GM19395 (cell line): ENCODE data around the gene APOBEC3A.
"Not testable (repeated sequence)": the region's sequence is repeated elsewhere in the genome, so short reads cannot be mapped to it uniquely, and the experiment has no call there.

Source experiments
- ATAC-seq: cut with Tn5 transposase; IDR thresholded peaks from one replicate; pipeline ENCODE4 v1.9.1; 2021; ENCODE audit warnings: mild to moderate bottlenecking, moderate library complexity; ENCODE audit not compliant: unreplicated experiment

The APOBEC3A gene

DNA sequence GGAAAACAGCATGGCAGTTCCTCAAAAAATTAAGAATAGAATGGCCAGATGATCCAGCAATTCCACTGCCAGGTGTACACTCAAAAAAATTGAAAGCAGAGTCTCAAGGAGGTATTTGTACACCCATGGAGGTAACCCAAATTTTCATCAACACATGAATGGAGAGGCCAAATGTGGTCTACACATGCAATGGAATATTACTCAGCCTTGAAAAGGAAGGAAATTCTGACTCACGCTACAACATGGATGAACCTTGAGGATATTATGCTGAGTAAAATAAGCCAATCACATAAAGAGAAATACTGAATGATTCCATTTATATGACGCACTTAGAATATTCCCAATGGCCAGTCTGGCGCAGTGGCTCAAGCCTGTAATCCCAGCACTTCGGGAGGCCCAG lies 19.9 kb downstream of the APOBEC3A start:
- ATAC-seq: not testable (repeated sequence)

DNA sequence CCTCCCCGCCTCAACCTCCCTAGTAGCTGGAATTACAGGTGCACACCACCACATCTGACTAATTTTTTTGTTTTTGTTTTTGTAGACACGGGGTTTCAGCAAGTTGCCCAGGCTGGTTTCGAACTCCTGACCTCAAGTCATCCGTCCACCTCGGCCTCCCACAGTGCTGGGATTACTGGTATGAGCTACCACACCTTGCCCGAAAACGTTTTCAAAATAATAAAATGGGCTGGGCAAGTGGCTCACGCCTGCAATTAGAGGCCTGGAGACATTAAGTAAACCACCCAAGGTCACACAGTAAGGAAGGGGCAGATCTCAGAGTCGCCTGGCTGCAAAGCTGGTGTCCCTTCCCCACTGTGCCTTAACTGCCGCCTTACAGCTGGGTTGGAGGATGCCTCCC lies 23.2 kb downstream of the APOBEC3A start:
- ATAC-seq: not testable (repeated sequence)

DNA sequence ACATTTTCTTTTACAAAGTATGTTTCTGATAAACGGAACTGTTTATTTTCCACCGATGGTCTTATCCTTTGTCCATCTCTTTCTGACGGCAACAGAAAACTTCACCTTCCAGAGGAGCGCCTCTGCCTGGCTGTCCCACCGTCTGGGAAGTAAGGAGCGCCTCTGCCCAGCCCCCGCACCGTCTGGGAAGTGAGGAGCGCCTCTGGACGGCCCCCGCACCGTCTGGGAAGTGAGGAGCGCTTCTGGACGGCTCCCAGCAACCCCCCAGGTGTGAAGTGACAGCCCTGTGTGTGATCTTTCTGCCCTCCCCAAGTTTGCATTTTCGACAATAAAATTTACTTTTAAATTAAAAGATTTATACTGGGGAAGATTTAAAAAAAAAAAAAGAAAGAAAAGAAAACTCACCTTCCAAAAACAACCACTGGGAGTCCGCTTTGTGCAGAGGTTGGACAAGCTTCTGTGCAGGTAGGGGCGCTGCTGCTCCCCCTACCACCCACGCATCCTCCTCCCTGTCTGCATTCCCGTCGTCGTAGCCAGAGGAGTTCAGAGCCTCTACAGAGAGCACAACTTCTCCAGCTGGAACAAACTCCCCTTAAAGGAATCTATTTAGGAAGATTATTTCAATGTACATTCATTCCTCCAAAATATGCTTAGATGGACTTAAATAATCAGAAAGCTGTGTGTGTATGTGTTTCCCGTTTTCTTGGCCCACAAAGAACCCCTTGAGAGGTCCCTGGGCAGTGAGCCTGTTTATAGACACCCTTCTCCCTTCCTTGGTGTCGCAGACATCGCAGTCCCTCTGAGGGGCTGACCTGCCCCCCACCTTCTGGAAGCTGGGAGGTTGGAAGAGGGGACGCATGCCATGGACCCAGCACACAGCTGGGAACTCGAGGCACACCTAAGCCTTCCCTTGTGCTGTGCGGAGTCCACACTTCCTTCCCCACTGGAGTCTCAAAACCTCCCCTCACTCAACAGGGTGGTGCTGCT lies 23.9 kb downstream of the APOBEC3A start:
- peak; percentile 3 for ATAC-seq

DNA sequence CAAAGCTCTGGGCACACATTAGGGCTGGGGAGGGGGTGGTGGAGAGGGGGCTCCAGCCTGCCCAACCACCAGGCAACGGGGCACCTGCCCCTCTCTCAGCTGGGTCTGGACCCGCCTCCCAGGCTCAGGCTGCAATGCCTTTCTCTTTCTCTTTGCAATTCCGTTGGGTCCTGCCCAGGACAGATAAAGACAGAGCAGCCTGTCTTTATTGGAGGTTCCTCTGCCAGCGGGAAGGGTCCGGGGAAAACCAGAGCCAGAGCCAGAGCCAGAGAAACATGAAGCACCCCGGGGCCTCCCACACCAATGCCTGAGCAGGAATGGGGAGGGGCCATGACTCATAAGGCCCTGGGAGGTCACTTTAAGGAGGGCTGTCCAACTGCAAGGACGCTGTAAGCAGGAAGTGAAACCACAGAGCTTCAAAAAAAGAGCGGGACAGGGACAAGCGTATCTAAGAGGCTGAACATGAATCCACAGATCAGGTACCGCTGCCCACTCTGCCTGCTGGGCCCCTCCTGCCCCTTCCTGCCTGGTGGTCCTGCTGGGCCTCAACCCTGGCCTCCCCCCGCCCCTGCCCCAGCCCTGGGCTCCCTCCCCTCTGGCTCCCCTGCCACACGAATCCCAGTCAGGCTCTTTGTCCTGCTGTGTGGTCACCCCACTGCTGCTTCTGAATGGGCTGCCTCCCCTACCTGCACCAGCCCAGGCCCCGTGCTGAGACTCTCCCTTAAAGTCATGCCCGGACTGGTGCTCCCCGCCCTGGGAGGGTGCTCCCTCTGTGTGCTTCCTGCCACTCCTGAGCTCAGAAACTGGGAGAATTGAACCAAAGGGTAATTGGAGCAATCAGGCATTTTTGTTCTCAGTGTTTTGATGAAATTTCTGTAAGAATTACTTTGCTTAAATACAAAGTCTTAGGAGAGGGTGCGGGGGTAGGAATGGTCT lies 24.9 kb downstream of the APOBEC3A start, which contains the start of gene APOBEC3B:
TSS of gene APOBEC3B (plus strand) at position 356 of the 936 bp plus-strand sequence. CDS start at position 463, 107 bp downstream.
- ATAC-seq: peak; percentile 64

DNA sequence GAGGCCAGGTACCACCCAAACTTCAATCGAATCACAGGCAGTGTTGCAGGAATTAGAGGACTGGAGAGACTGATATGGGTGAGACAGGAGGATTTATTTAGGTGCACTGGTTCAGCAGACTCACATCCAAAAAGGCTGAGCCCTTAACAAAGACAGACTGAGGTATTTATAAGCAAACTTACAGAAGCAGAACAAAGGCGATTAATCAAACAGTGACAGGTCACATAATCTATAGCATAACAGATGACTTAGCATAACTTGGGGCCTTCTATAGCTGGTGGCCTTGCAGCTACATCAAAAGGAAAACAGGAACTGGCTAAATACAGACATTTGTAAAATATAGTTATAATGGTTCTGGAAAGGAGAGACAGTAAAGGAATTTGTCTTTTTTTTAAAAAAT lies 26.8 kb downstream of the APOBEC3A start:
- ATAC-seq: no peak

DNA sequence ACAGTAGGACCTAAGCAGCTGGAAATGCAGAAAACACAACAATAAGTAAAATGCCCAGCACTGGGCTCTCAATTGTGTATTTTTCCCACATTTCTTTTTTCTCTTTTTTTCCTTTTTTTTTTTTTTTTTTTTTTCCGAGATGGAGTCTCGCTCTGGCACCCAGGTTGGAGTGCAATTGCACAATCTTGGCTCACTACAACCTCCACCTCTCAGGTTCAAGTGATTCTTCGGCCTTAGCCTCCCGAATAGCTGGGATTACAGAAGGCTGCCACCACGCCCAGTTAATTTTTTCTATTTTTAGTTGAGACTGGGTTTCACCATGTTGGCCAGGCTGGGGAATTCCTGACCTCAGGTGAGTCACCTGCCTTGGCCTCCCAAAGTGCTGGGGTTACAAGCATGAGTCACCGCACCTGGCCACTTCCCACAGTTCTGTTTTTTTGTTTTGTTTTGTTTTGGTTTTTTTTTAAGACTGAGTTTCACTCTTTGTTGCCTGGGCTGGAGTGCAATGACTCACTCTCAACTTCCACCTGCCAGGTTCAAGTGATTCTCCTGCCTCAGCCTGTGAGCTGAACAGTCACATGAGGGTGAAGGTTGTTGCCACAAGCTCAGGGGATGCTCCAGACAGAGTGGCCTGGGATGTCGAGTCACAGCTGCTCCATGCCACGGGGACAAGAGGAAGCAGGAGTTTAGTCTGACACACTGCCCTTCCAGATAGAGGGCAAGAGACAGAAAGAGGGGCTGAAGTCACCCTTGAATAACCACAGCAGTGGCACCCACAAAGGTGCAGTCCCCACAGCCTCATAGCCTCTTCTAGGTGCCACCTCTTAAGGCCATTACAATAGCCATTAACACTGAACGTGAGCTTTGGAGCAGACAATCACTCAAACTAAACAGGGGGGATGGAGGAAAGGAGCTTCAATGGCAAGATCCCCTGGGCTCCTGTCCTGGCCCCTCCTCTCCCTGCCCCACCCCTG lies 27.7 kb downstream of the APOBEC3A start:
- peak; percentile 65 for ATAC-seq

DNA sequence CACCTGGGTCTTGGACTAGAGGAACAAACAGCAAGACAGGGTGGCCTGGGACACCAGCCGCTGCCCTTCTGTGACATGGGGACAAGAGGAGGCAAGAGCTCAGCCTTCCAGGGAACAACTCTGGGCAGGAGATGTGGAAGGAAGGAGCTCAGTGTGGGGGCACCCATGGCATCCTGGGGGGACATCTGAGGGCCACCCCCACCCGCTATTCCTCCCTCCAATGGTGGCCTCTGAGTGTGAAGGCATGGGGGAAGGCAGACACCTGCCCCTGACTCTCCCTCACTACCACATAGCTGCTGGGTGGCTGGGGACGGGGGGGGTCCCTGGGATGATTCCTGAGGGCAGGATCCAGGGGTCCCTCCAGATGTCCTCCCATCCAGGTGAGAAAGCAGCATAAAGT lies 29.2 kb downstream of the APOBEC3A start:
- ATAC-seq: no peak

DNA sequence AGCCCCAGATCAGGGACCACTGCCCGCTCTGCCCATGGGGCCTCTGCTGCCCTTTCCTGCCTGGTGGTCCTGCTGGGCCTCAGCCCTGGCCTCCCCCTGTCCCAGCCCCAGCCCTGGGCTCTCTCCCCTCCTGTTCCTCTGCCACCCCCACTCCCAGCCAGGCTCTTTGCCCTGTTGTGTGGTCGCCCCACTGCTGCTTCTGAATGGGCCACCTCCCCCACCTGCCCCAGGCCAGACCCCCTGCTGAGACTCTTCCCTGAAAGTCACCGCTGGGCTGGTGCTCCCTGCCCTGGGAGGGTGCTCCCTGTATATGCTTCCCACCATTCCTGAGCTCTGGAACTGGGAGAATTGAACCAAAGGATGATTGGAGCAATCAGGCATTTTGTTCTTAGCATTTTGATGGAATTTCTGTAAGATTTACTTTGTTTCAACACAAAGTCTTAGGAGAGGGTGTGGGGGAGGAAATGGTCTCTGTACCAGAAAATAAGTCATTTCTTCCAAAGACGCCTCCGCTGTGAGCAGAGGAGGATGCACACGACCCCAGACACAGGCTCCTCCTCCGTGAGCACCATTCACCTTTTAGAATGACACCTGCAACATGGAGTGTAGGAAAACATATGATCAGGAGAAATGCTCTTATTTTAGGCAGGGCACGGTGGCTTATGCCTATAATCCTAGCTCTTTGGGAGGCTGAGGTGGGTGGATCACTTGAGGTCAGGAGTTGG lies 29.9 kb downstream of the APOBEC3A start:
- ATAC-seq: no peak

DNA sequence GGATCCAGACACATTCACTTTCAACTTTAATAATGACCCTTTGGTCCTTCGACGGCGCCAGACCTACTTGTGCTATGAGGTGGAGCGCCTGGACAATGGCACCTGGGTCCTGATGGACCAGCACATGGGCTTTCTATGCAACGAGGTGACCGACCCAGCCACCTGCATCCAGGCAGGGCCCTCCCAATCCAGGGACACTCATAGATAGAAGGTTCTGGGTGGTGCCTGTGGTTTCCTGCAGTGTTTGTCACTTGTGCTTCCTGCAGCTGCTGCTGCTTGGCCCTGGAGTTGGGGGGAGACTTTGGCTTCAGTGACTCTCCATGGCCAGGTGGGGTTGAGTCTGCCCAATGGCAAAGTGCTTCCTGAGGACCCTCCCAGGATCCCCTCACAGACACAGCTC lies 32.1 kb downstream of the APOBEC3A start:
- ATAC-seq: no peak

DNA sequence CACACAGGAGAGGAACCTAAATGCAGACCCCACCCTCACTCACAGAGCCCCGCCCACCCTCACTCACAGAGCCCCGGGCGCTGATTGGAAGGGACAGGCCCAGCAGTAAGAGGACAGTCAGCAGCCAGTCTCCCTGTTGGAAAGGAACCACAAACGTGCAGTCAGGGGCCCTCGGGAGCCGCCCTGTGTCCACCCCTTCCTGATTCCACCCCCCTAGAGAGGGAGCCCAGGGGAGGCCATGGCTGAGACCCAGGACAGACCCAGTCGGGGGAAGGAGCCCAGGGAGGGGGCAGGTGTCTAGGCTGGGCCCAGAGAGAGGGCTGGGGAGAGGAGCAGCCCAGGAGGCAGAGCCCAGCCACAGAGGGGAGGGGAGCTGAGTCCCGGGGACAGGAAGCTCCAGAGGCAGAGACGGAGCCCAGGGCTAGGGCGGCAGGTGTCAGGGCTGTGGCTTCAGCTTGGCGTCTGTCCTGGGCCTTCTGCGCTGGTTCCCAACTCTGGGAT lies 35.5 kb downstream of the APOBEC3A start:
- ATAC-seq: not testable (repeated sequence)

DNA sequence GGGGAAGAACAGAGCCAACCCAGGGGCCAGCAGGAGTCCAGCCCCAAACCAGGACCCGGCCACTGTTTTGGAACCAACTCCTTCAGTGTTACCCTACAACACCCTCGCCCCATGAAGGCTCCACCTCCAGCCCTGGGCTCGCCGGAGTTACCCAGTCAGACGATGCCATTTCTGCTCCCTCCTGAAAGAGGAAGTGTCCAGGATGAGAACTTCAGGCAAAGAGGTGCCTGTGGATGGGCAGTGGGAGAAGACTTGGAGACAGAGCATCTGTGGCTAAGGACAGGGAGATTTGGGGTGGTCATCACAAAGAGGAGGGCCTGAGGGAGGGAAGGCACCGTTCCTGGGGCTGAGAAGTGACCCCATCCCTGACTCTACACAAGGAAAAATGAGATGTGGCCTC lies 38.7 kb downstream of the APOBEC3A start:
- ATAC-seq: no peak

DNA sequence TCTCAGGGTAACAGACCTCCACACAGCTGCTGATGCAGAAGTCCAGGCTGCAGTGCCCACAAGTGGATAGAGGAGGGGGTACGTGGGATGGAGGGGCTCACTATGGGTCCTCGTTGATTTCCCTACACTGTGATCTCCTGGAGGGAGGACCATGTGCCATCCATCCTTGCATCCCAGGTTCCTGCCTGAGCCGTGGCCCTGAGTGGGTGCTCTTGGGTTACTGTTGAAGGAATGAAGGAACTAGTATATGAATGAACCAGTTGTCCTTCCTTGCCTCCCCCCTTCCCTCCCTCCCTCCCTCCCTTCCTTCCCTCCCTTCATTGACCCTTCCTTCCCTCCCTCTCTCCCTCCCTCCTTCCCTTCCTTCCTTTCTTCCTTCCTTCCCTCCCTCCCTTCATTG lies 40.1 kb downstream of the APOBEC3A start:
- ATAC-seq: no peak

DNA sequence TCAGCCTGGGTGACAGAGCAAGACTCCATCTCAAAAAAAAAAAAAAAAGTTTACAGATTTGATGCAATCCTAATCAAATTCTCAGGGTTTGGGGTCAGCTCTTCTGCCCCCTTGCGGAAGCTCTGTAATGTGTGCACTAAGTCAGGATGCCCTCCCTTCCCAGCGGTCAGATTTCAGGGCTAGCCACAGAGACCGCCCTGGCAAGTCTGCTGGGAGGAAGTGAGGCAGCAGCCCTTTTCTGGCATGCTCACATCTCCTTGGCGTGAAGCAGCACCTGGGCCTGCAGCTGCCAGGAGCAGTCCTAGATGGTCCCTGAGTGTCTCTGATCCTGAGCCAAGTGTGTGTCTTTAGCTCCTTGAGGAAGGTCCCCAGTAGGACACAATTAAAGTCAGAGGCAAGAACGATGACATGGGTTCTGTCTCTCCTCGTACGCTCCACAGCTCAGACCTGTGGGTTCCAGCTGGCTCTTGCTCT lies 45.8 kb downstream of the APOBEC3A start:
- ATAC-seq: no peak

DNA sequence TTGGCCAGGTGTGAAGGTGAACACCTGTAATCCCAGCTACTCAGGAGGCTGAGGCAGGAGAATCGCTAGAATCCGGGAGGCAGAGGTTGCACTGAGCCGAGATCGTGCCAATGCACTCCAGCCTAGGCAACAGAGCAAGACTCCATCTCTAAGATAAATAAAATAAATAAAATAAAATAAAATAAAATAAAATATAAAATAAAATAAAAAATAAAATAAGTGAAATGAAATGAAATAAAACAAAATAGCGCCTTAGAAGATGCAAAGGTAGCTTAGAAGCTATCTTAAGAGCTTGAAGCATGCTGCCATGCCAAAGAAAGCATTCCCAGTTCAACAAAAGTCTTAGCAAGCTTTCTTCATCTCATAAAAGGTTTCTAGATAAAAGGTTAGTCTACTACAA lies 49.8 kb downstream of the APOBEC3A start:
- no peak for ATAC-seq

DNA sequence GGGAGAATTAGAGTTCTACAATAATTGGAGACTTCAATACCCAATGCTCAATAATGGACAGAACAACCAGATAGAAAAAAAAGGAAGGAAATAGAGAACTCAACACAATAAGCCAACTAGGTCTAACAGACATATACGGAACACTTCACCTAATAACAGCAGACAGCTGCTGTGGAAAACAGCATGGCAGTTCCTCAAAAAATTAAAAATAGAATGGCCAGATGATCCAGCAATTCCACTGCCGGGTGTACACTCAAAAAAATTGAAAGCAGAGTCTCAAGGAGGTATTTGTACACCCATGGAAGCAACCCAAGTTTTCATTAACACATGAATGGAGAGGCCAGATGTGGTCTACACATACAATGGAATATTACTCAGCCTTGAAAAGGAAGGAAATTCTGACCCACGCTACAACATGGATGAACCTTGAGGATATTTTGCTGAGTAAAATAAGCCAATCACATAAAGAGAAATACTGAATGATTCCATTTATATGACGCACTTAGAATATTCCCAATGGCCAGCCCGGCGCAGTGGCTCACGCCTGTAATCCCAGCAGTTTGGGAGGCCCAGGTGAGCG lies 51.0 kb downstream of the APOBEC3A start:
- ATAC-seq: not testable (repeated sequence)

DNA sequence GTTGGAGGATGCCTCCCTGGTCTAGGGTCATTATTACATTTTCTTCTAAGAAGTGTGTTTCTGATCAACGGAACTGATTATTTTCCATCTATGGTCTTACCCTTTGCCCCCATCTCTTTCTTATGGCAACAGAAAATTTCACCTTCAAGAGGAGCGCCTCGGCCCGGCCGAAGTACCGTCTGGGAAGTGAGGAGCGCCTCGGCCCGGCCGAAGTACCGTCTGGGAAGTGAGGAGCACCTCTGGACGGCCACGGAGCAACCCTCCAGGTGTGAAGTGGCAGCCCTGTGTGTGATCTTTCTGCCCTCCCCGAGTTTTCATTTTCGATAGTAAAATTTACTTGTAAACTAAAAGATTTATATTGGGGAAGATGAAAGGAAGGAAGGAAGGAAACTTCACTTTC lies 53.5 kb downstream of the APOBEC3A start:
- no peak for ATAC-seq
